ENCODE measurements around the gene GARIN1A.

The GARIN1A gene

DNA sequence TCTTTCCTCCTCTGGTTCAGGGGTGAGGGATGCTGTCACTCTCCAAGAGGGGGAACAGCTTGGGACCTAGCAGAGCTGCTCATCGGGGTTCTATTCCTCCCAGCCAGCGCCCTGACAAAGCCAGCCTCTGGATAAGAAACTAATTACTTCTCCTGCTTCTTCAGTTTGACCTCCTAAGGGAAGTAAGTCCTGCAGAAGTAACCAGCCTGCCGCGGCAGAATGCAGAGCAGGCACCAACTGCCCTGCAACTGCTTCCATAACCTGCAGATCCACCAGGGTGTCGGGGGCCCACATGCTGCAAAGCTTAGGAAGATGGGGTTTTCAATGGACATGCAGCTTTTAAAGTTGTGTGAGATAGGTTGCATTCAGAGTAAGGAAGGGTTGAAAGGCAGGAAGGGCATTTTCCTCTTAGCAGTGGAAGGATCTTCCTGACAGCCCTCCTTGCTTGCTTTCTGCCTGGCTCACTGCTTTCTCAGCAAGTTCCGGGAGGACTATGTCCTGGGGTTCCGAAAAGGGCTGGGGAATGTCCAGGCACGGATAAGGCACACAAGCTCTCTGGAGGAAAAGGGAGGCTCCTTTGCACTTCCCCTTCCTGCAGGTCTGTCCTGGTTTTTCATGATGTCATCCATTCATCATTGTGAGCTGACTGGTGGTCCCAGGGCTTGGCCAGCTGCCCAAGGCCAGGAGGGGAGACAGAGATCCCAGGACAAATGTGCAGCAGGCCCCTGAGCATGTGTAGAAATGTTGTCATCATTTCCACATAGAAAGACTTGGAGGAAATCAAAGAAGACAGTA is 42.8 kb downstream of the GARIN1A start:
- no peak for DNase-seq

DNA sequence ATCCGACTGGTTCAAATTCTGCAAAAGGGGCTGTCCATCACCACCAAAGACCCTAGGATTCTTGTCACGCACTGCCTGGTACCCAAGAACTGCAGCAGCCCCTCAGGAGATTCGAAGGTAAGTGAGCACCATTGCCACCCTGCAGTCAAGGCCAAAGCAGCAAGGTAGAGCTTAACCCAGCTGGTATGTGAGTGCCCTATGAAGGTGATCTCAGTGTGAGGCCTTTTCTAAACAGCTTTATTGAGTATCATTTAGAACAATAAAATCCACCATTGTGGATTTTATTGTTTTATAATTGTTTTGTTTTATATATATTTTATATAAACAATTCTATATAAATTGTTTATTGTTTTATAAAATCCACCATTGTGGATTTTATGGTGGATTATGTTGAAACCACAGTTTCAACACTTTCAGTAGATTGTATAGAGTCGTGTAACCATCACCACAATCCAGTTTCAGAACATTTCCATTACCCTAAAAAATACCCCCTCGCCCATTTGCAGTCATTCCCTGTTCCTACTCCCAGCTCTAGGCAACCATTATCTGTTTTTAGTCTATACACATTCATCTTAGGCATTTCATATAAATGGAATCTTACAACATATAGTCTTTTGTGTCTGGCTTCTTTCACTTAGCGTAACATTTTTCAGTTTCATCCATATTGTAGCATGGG is 47.0 kb downstream of the GARIN1A start:
- DNase-seq, result no peak

DNA sequence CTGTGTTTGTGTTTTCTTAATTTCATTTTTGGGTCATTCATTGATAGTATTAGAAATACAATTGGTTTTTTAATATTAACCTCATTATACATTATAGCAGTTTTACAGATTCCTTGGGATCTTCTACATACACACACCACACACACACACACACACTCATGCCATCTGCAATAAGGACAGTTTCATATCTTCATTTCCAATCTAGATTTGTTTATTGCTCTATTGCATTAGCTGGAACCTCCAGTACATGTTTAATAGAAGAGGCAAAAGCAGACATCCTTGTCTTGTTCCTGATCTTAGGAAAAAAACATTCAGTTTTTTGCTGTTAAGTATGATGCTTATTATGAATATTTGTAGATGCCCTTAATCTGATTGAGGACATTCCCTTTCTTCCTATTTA is 49.3 kb downstream of the GARIN1A start:
- no peak for DNase-seq

All from anterior cingulate cortex (tissue), 58 donors.